B cell (primary cell): ENCODE data around the gene CD19. TPM values are rescaled to one million over a fixed set of nuclear protein-coding genes. Genes with fewer than 3 reads are reported as not detected.

Experiments
- ATAC-seq: fragments of 200-7000 bp; cut with Tn5 transposase; one replicate; pipeline ENCODE4 v1.10.0; 2021; ENCODE audit warnings: low read depth, mild to moderate bottlenecking, moderate number of reproducible peaks, moderate library complexity
- CTCF ChIA-PET: fragments of 350-600 bp; sonication (Branson Sonifier 250); formaldehyde crosslinking; loops from one replicate; lab custom pipeline; 2021; ENCODE audit warnings: antibody characterized with exemption, inconsistent platforms; lab: Charles Lee
- POLR2A ChIA-PET: fragments of 350-600 bp; sonication (Branson Sonifier 250); formaldehyde crosslinking; loops from one replicate; lab custom pipeline; 2021; ENCODE audit warnings: antibody characterized with exemption; lab: Charles Lee
- DNase-seq: peaks from one replicate; pipeline ENCODE4 v3.0.0; 2013
- H2AFZ ChIP-seq: 2 replicates; pipeline ENCODE4 v1.6.1; 2012; ENCODE audit warnings: mild to moderate bottlenecking, low read depth, low read length; ENCODE audit not compliant: insufficient read depth, poor library complexity, severe bottlenecking
- H3K27ac ChIP-seq, 2 donors: 1 replicate in 1 of 2; 2 replicates in 1 of 2; pipeline ENCODE4 v1.5.1; 2012 to 2013; ENCODE audit warnings: low read length in 2 of 2, mild to moderate bottlenecking in 2 of 2, moderate library complexity in 1 of 2
- H3K27me3 ChIP-seq, 4 experiments: fragments of 200-600 bp in 1 of 4; sonication (generic) in 1 of 4; replicated peaks in 1 of 4; 1 replicate in 2 of 4; 2 replicates in 2 of 4; pipeline versions ENCODE4 v1.6.1 to v1.7.0; 2013 to 2016; ENCODE audit warnings: low read length in 3 of 4, mild to moderate bottlenecking in 2 of 4, mixed read lengths in 1 of 4, moderate library complexity in 1 of 4; ENCODE audit not compliant: insufficient read depth in 4 of 4, control insufficient read depth in 3 of 4; ENCODE audit errors: control extremely low read depth in 1 of 4
- H3K36me3 ChIP-seq, 2 experiments: replicated peaks in 1 of 2; 1 replicate in 1 of 2; 2 replicates in 1 of 2; pipeline versions ENCODE4 v1.6.1 to v1.7.1; 2013; ENCODE audit warnings: low read length in 1 of 2; ENCODE audit not compliant: insufficient read depth in 2 of 2, control insufficient read depth in 1 of 2; ENCODE audit errors: control extremely low read depth in 1 of 2, extremely low read depth in 1 of 2
- H3K4me1 ChIP-seq, 2 donors: fragments of 200-600 bp in 1 of 2; sonication (generic) in 1 of 2; 1 replicate in 1 of 2; 2 replicates in 1 of 2; pipeline versions ENCODE4 v1.5.1 to v1.6.1; 2013 to 2017; ENCODE audit warnings: low read length in 2 of 2; ENCODE audit not compliant: control insufficient read depth in 2 of 2, insufficient read depth in 2 of 2
- H3K4me2 ChIP-seq: replicated peaks from 2 replicates; pipeline ENCODE3; 2012; ENCODE audit warnings: mild to moderate bottlenecking, low read depth, low read length; ENCODE audit not compliant: poor library complexity, severe bottlenecking
- H3K4me3 ChIP-seq, 5 experiments: fragments of 200-600 bp in 1 of 5; sonication (generic) in 1 of 5; 1 replicate in 3 of 5; 2 replicates in 2 of 5; pipeline versions ENCODE4 v1.5.1 to v1.7.0; 2011 to 2016; ENCODE audit warnings: low read length in 4 of 5, mild to moderate bottlenecking in 4 of 5, low read depth in 2 of 5, control low read depth in 1 of 5, moderate library complexity in 1 of 5; ENCODE audit not compliant: insufficient read depth in 1 of 5; ENCODE audit errors: control extremely low read depth in 1 of 5, extremely low read depth in 1 of 5
- H3K79me2 ChIP-seq: fragments of 200-600 bp; sonication (generic); one replicate; pipeline ENCODE4 v1.6.0; 2016; ENCODE audit warnings: low read length; ENCODE audit not compliant: control insufficient read depth, insufficient read depth
- H3K9ac ChIP-seq: fragments of 200-600 bp; sonication (generic); 2 replicates; pipeline ENCODE4 v1.6.1; 2017; ENCODE audit warnings: mild to moderate bottlenecking, low read length, moderate library complexity
- H3K9me3 ChIP-seq, 3 donors: one replicate each; pipeline versions ENCODE4 v1.6.1 to v1.7.1; 2013; ENCODE audit warnings: low read length in 2 of 3; ENCODE audit not compliant: control insufficient read depth in 2 of 3, insufficient read depth in 1 of 3; ENCODE audit errors: control extremely low read depth in 1 of 3
- H4K20me1 ChIP-seq: 2 replicates; pipeline ENCODE4 v1.6.0; 2012; ENCODE audit warnings: mild to moderate bottlenecking, low read length; ENCODE audit not compliant: insufficient read depth, control insufficient read depth, poor library complexity, severe bottlenecking
- H3K27ac Mint-ChIP-seq: one replicate; pipeline ENCODE4 v1.8.0; 2021; ENCODE audit warnings: mixed read lengths
- H3K27me3 Mint-ChIP-seq: one replicate; pipeline ENCODE4 v1.8.0; 2021; ENCODE audit warnings: mixed read lengths
- H3K4me1 Mint-ChIP-seq: one replicate; pipeline ENCODE4 v1.8.0; 2021; ENCODE audit warnings: mixed read lengths
- H3K4me3 Mint-ChIP-seq: one replicate; pipeline ENCODE4 v1.8.0; 2021; ENCODE audit warnings: mixed read lengths
- H3K9me3 Mint-ChIP-seq: one replicate; pipeline ENCODE4 v1.8.0; 2022; ENCODE audit warnings: mixed read lengths; ENCODE audit not compliant: insufficient read depth
- EZH2 ChIP-seq: IDR thresholded peaks from 2 replicates; pipeline ENCODE4 v1.6.1; 2012; ENCODE audit warnings: borderline replicate concordance, low read depth, mild to moderate bottlenecking, moderate library complexity, low read length; ENCODE audit not compliant: insufficient read depth, poor library complexity, severe bottlenecking
- WGBS: methylation state at CpG from one replicate; pipeline ENCODE4 v1.1.5; 2013; ENCODE audit warnings: missing lambda C conversion rate; ENCODE audit not compliant: insufficient coverage; 5-methylcytosine and 5-hydroxymethylcytosine counted together
- intact Hi-C: fragments of 100-400 bp; cut with micrococcal nuclease; formaldehyde crosslinking; loops from one replicate; pipeline ENCODE4 v1.10.0; 2022
- polyA plus RNA-seq: library from polyadenylated mRNA; depleted of rRNA; stranded (reverse); fragments of >200 nt; gene quantifications from 2 replicates; pipeline ENCODE4 v1.2.3, GENCODE V29; 2012
- total RNA-seq, 2 donors: library from RNA; stranded (reverse); fragments of 120-200 nt in 1 of 2; gene quantifications; 1 replicate in 1 of 2; 2 replicates in 1 of 2; pipeline versions ENCODE4 v1.2.3 to v1.2.4, GENCODE V29; 2013 to 2022
- TF ChIP-seq, protein P1 (sequence below): fragments of 200-600 bp; IDR thresholded peaks from one replicate; pipeline ENCODE4 v1.8.0; 2022; ENCODE audit warnings: antibody characterized with exemption, mild to moderate bottlenecking

CD19 gene
- total and polyA plus RNA-seq, 2 donors (not counting 1 experiment from before 2014, with no cell fraction given), result 306 to 478 TPM

DNA sequence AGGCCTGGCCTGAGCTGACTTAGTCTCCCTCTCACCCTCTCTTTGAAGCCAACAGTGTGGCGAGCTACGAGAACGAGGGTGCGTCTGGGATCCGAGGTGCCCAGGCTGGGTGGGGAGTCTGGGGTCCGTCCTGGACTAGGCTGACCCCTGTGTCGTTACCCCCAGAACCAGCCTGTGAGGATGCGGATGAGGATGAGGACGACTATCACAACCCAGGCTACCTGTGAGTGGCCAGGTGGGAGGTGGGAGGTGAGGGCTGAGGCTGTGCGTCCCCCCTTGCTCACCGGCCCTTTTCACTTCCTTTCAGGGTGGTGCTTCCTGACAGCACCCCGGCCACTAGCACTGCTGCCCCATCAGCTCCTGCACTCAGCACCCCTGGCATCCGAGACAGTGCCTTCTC is 54.7 kb downstream of the CD19 start:
- no peak for DNase-seq
- Histone ChIP-seq H3K27ac (no peak overlapping the region), H3K4me1 (peaks cover 16 to 22% of the 10 kb centered on the region in 2 donors), H3K9me3 (peaks cover 0 to 27% (median 11%) of the 10 kb centered on the region in 3 donors), H3K27me3 (peaks cover 0 to 13% (median 0%) of the 10 kb centered on the region in 4 experiments), H3K36me3 (peaks cover 0 to 46% of the 10 kb centered on the region in 2 experiments), H3K9ac (no peak overlapping the region), H2AFZ (no peak overlapping the region), H3K4me3 (no peak overlapping the region), H3K79me2 (peaks cover 3% of the 10 kb centered on the region), H4K20me1 (peaks cover 30% of the 10 kb centered on the region), H3K4me2 (no peak overlapping the region)
- TF ChIP-seq EZH2, result no peak
- TF ChIP-seq, protein P1, sequence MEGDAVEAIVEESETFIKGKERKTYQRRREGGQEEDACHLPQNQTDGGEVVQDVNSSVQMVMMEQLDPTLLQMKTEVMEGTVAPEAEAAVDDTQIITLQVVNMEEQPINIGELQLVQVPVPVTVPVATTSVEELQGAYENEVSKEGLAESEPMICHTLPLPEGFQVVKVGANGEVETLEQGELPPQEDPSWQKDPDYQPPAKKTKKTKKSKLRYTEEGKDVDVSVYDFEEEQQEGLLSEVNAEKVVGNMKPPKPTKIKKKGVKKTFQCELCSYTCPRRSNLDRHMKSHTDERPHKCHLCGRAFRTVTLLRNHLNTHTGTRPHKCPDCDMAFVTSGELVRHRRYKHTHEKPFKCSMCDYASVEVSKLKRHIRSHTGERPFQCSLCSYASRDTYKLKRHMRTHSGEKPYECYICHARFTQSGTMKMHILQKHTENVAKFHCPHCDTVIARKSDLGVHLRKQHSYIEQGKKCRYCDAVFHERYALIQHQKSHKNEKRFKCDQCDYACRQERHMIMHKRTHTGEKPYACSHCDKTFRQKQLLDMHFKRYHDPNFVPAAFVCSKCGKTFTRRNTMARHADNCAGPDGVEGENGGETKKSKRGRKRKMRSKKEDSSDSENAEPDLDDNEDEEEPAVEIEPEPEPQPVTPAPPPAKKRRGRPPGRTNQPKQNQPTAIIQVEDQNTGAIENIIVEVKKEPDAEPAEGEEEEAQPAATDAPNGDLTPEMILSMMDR, result no peak
- ChIA-PET CTCF (interaction anchor here (1.6 kb wide), 1 partner anchor 9 kb away, joined by 15 read pairs; no protein-coding TSS in a partner anchor), POLR2A (no interaction called here)
- Mint-ChIP-seq H3K9me3 (peaks cover 6% of the 10 kb centered on the region), H3K4me1 (peaks cover 13% of the 10 kb centered on the region), H3K4me3 (no peak overlapping the region), H3K27ac (no peak overlapping the region), H3K27me3 (peaks cover 3% of the 10 kb centered on the region)
- intact Hi-C loops, result no loop called here
- ATAC-seq, result no peak
- WGBS, result 97% methylated on average over 5 of the region's 13 CpGs

DNA sequence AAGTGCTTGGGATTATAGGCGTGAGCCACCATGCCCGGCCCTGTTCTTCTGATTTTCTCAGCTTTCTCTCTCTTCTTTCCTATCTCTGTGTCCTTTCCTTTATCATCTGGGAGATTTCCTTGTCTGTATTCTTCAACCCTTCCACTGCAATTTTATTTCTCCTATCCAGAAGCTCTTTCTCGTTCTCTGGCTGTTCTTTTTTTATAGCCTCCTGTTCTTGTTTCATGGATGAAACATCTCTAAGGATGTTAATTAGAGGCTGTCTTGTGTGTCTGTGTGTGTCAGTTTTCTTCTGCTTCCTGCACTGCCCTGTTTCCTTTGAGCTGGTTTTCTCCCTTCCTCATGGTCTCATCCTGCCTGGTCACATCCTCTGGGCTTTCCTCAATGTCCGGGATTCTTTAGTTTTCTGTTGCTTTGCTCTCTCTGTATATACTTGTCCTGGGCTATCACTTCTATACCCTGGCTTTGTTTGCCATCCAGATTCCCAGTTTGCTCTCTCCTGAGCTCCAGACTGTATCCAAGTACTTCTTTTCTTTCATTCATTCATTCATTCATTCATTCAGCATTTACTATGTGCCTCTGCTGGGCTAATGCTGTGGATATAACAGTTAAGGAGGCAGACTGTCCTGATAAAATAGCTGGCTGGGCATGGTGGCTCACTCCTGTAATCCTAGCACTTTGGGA is 55.5 kb downstream of the CD19 start:
- H3K27me3 ChIP-seq, result peaks cover 0 to 13% (median 0%) of the 10 kb centered on the region in 4 experiments
- Mint-ChIP-seq H3K27me3 (peaks cover 3% of the 10 kb centered on the region), H3K4me1 (peaks cover 13% of the 10 kb centered on the region), H3K4me3 (no peak overlapping the region), H3K27ac (no peak overlapping the region), H3K9me3 (peaks cover 6% of the 10 kb centered on the region)
- H3K4me3 ChIP-seq, result no peak overlapping the region
- TF ChIP-seq EZH2, result no peak
- TF ChIP-seq, protein P1, result no peak
- peaks cover 3% of the 10 kb centered on the region for H3K79me2 ChIP-seq
- ATAC-seq (no peak), DNase-seq (no peak)
- peaks cover 16 to 22% of the 10 kb centered on the region in 2 donors for H3K4me1 ChIP-seq
- POLR2A ChIA-PET, result interaction anchor here (0.6 kb wide), 1 partner anchor 148 kb away, joined by 6 read pairs; no protein-coding TSS in a partner anchor
- H2AFZ ChIP-seq, result no peak overlapping the region
- 97% methylated on average over 3 of the region's 4 CpGs for WGBS
- H4K20me1 ChIP-seq, result peaks cover 30% of the 10 kb centered on the region
- H3K27ac ChIP-seq, result no peak overlapping the region
- peaks cover 0 to 18% (median 8%) of the 10 kb centered on the region in 3 donors for H3K9me3 ChIP-seq
- CTCF ChIA-PET, result interaction anchor here (1.6 kb wide), 1 partner anchor 10 kb away, joined by 15 read pairs; no protein-coding TSS in a partner anchor
- intact Hi-C loops, result no loop called here
- H3K36me3 ChIP-seq, result peaks cover 0 to 38% of the 10 kb centered on the region in 2 experiments
- no peak overlapping the region for H3K9ac ChIP-seq
- H3K4me2 ChIP-seq, result no peak overlapping the region
